ENCODE measurements around the gene PRR20G.

GRCh38 chr3:127286571-127287140, 1.2 kb downstream of the PRR20G start:
- no peak for TF ChIP-seq EZH2 (IDR thresholded peaks at IDR 0.05; ENCODE audit: low read depth)
- no peak for TF ChIP-seq CTCF (conservative IDR thresholded peaks at IDR 0.05)

Data from PC-9 (cell line).